ENCODE data around the gene TEX101. TPM values are rescaled to one million over a fixed set of nuclear protein-coding genes. Genes with fewer than 3 reads are reported as not detected.
A peak's percentile ranks its signal among the peaks of the same experiment; 100 is the strongest.
"Not testable (repeated sequence)": the region's sequence is repeated elsewhere in the genome, so short reads cannot be mapped to it uniquely, and the experiment has no call there.

TEX101 gene
- total and polyA plus RNA-seq, 2 experiments from 2014 or later, result not detected

DNA sequence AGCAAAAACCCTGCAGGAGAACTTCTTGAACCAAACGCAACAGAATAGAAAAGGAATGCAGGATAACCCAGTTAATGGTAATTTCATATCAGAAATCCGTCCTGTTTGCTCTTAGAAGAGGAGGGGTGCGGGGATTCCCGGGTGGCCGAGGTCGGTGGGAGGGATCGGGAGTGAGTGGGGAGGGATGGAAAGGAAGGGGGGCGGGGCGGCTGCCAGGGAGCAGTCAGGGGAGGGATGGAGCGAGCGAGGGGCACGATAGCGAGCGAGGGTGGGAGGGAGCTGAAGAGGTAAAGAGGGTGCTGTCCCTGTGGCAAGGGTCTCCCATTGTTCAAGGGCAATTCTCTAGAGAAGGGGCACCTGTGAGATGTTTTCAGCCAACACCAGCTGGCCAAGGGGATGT is 34.7 kb upstream of the TEX101 start:
- DNase-seq (ENCODE audit: low read depth in 1 of 2, low spot score in 1 of 2), result peak in 1 of 2 donors; percentile 0

GRCh38 chr19:43380771-43381386 is 33.8 kb upstream of the TEX101 start:
- Histone ChIP-seq H3K27ac (no peak overlapping the region), H3K36me3 (no peaks in the 10 kb centered on the region), H3K9me3 (ENCODE audit: low read depth) (no peaks in the 10 kb centered on the region), H3K27me3 (no peaks in the 10 kb centered on the region), H3K4me3 (no peak overlapping the region), H3K4me1 (ENCODE audit: low read depth) (no peaks in the 10 kb centered on the region)
- TF ChIP-seq CTCF (IDR thresholded peaks at IDR 0.05; ENCODE audit: low read depth, low read length), result no peak
- DNase-seq (ENCODE audit: low read depth in 1 of 2, low spot score in 1 of 2), result no peak

More for the DNA sequence above, 34.7 kb upstream of the TEX101 start:
- Histone ChIP-seq H3K36me3 (no peaks in the 10 kb centered on the region), H3K27me3 (no peaks in the 10 kb centered on the region), H3K9me3 (ENCODE audit: low read depth) (no peaks in the 10 kb centered on the region), H3K4me3 (no peak overlapping the region), H3K4me1 (ENCODE audit: low read depth) (no peaks in the 10 kb centered on the region), H3K27ac (no peak overlapping the region)
- TF ChIP-seq CTCF (IDR thresholded peaks at IDR 0.05; ENCODE audit: low read depth, low read length), result no peak

DNA sequence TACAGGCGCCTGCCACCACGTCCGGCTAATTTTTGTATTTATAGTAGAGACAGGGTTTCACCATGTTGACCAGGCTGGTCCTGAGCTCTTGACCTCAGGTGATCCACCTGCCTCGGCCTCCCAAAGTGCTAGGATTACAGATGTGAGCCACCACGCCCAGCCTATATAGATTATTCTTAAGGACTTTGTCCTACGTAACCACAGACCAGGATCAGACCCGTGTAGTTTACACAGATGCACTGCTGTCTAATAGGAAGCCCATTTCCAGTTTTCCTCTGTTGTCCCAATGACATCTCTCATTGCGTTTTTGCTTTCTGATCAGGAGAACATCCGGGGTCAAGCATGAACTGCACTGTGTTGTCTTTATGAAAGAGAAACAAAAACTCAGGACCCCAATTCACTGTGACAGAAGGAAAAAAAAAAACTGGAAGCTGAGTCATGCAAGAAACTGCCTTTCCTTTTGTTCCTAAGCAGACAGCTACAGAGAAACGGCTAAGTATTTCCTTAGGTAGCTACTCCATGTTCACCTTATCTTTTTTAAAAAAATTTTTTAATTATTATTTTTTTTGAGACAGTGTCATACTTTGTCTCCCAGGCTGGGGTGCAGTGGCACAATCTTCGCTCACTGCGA is 32.0 kb upstream of the TEX101 start:
- H3K36me3 ChIP-seq; H3K4me1 ChIP-seq (ENCODE audit: low read depth); H3K4me3 ChIP-seq; DNase-seq (ENCODE audit: low read depth in 1 of 2, low spot score in 1 of 2); H3K27me3 ChIP-seq; H3K27ac ChIP-seq; H3K9me3 ChIP-seq (ENCODE audit: low read depth): not testable (repeated sequence)

DNA sequence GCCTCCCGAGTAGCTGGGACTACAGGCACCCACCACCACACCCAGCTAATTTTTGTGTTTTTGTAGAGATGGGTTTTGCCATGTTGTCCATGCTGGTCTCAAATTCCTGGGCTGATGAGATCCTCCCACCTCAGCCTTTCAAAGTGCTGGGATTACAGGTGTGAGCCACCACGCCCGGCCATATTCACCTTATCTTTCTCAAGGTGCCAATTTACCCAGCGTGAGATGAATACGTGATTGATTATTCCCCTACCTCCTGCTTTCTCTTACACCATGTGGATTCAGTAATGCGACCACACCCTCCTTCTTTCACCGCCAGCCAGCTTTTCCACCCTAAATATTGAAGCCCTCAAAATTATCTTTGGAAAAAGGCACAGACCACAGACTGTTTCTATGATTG is 31.4 kb upstream of the TEX101 start:
- not testable (repeated sequence) for DNase-seq (ENCODE audit: low read depth in 1 of 2, low spot score in 1 of 2); H3K27ac ChIP-seq; H3K4me1 ChIP-seq (ENCODE audit: low read depth); H3K4me3 ChIP-seq; H3K27me3 ChIP-seq; H3K9me3 ChIP-seq (ENCODE audit: low read depth); H3K36me3 ChIP-seq

GRCh38 chr19:43383759-43384158 is 30.9 kb upstream of the TEX101 start:
- not testable (repeated sequence) for DNase-seq (ENCODE audit: low read depth in 1 of 2, low spot score in 1 of 2); H3K27ac ChIP-seq; H3K4me3 ChIP-seq; H3K27me3 ChIP-seq; H3K4me1 ChIP-seq (ENCODE audit: low read depth); H3K36me3 ChIP-seq; H3K9me3 ChIP-seq (ENCODE audit: low read depth)

DNA sequence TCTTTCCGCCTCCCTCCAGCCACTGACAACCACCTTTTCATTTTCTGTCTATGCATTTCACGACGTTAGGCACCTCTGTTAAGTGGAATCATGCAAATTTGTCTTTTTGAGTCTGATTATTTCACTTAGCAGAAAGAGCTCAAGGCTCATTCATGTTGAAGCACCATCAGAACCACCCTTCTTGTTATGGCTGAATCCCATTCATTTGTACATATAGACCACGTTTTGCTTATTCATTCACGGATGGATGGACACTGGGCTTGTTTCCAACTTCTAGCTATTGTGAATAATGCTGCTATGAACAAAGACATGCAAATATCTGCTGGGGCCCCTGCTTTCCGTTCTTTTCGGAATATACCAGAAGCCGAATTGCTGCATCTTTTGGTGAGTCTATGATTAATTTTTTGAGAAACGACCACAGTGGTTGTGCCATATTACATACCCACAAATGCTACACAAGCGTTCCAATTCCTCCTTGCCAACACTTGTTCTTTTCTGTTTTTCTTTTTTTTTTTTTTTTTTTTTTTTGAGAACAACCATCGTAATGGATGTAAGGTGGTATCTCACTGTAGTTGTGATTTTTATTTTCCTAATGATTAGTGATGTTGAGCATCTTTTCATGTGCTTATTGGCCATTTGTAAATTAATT is 23.7 kb upstream of the TEX101 start:
- not testable (repeated sequence) for H3K36me3 ChIP-seq; H3K27ac ChIP-seq; H3K4me1 ChIP-seq (ENCODE audit: low read depth); H3K27me3 ChIP-seq; H3K4me3 ChIP-seq; H3K9me3 ChIP-seq (ENCODE audit: low read depth); DNase-seq (ENCODE audit: low read depth in 1 of 2, low spot score in 1 of 2)

DNA sequence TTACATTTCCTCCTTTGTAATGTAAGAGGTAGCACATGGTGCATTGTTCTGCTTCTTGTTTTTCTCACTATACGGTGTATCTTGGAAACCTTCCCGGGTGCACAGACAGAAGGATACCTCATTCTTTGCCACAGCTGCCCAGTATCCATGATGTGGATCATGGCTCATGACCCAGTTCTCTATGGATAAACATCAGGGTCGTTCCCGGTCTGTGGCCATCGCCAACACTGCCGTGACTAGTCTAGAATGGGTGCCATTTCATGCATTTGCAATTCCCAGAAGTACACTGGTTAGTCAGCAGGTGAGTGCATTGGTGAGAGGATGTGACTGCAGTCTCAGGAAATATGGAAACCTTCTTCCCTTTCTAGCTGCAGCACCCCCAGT is 23.1 kb upstream of the TEX101 start:
- not testable (repeated sequence) for H3K4me3 ChIP-seq; H3K27ac ChIP-seq; DNase-seq (ENCODE audit: low read depth in 1 of 2, low spot score in 1 of 2); H3K27me3 ChIP-seq; H3K4me1 ChIP-seq (ENCODE audit: low read depth); H3K9me3 ChIP-seq (ENCODE audit: low read depth); H3K36me3 ChIP-seq

DNA sequence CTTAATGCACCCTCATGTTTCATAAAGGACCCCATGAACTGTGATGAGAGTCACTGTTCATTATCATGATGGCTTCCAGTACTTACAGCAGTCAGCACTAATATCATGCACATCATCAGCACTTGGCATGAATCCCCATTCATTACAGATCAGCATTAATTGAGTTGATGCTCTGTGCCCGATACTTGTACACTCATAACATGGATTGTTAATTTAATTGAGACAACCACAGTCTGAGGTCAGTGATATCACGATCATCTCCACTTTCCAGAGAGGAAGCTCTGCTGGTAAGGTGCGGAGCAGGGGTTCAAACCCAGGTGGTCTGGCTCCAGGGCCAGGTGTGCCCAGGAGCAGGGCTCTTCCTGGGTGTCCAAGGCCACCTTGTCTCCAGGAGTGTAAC is 21.2 kb upstream of the TEX101 start:
- not testable (repeated sequence) for H3K9me3 ChIP-seq (ENCODE audit: low read depth); H3K36me3 ChIP-seq; H3K27ac ChIP-seq; H3K27me3 ChIP-seq; H3K4me3 ChIP-seq; H3K4me1 ChIP-seq (ENCODE audit: low read depth); DNase-seq (ENCODE audit: low read depth in 1 of 2, low spot score in 1 of 2)
